Karpas-422 (cell line): ENCODE data around the gene PANK4. TPM values are rescaled to one million over a fixed set of nuclear protein-coding genes. Genes with fewer than 3 reads are reported as not detected.
"Not testable (repeated sequence)": the region's sequence is repeated elsewhere in the genome, so short reads cannot be mapped to it uniquely, and the experiment has no call there.

ENCODE experiments used
- DNase-seq: peaks from one replicate; pipeline ENCODE4 v3.0.0-alpha.2; 2015
- H2AFZ ChIP-seq: fragments of 200-600 bp; sonication (generic); 2 replicates; pipeline ENCODE4 v1.6.1; 2014; ENCODE audit warnings: antibody characterized with exemption, low read length, mixed read lengths
- H3K27ac ChIP-seq: fragments of 200-600 bp; sonication (generic); 2 replicates; pipeline ENCODE4 v1.5.1; 2014; ENCODE audit warnings: mild to moderate bottlenecking, low read length, moderate library complexity
- H3K27me3 ChIP-seq: fragments of 200-600 bp; sonication (generic); 2 replicates; pipeline ENCODE4 v1.6.1; 2014; ENCODE audit warnings: low read length, mixed read lengths
- H3K36me3 ChIP-seq: fragments of 200-600 bp; sonication (generic); 2 replicates; pipeline ENCODE4 v1.6.1; 2014; ENCODE audit warnings: low read length, mixed read lengths; ENCODE audit not compliant: insufficient read depth
- H3K4me1 ChIP-seq: fragments of 200-600 bp; sonication (generic); 2 replicates; pipeline ENCODE4 v1.6.1; 2014; ENCODE audit warnings: mild to moderate bottlenecking, low read length, mixed read lengths
- H3K4me2 ChIP-seq: fragments of 200-600 bp; sonication (generic); 2 replicates; pipeline ENCODE4 v1.6.1; 2014; ENCODE audit warnings: low read length, low read depth, mild to moderate bottlenecking; ENCODE audit not compliant: poor library complexity, severe bottlenecking
- H3K4me3 ChIP-seq: fragments of 200-600 bp; sonication (generic); 2 replicates; pipeline ENCODE4 v1.5.1; 2014; ENCODE audit warnings: mild to moderate bottlenecking, antibody characterized with exemption, low read length, mixed read lengths
- H3K79me2 ChIP-seq: fragments of 200-600 bp; sonication (generic); 2 replicates; pipeline ENCODE4 v1.6.1; 2014; ENCODE audit warnings: mild to moderate bottlenecking, low read length, mixed read lengths
- H3K9ac ChIP-seq: fragments of 200-600 bp; sonication (generic); 2 replicates; pipeline ENCODE4 v1.6.0; 2014; ENCODE audit warnings: low read length
- H3K9me2 ChIP-seq: fragments of 200-600 bp; sonication (generic), shearing (Covaris generic); replicated peaks from 2 replicates; pipeline ENCODE4 v1.6.0; 2014; ENCODE audit warnings: mild to moderate bottlenecking, low read length, moderate library complexity; ENCODE audit not compliant: insufficient read depth
- H3K9me3 ChIP-seq: fragments of 300-700, 200-600 bp; sonication (generic); 2 replicates; pipeline ENCODE4 v1.6.1; 2014; ENCODE audit warnings: low read length, mixed read lengths
- H4K20me1 ChIP-seq: fragments of 200-600 bp; sonication (generic); 2 replicates; pipeline ENCODE4 v1.6.1; 2014; ENCODE audit warnings: mild to moderate bottlenecking, antibody characterized with exemption, low read length, low read depth; ENCODE audit not compliant: insufficient read depth
- total RNA-seq: library from RNA; depleted of rRNA; stranded (reverse); fragments of >200 nt; shearing (Covaris generic); gene quantifications from 2 replicates; pipeline ENCODE4 v1.2.3, GENCODE V29; 2014; ENCODE audit warnings: low replicate concordance; rRNA removed

PANK4 gene
- 25.1 and 25.8 TPM in 2 replicates for total RNA-seq

DNA sequence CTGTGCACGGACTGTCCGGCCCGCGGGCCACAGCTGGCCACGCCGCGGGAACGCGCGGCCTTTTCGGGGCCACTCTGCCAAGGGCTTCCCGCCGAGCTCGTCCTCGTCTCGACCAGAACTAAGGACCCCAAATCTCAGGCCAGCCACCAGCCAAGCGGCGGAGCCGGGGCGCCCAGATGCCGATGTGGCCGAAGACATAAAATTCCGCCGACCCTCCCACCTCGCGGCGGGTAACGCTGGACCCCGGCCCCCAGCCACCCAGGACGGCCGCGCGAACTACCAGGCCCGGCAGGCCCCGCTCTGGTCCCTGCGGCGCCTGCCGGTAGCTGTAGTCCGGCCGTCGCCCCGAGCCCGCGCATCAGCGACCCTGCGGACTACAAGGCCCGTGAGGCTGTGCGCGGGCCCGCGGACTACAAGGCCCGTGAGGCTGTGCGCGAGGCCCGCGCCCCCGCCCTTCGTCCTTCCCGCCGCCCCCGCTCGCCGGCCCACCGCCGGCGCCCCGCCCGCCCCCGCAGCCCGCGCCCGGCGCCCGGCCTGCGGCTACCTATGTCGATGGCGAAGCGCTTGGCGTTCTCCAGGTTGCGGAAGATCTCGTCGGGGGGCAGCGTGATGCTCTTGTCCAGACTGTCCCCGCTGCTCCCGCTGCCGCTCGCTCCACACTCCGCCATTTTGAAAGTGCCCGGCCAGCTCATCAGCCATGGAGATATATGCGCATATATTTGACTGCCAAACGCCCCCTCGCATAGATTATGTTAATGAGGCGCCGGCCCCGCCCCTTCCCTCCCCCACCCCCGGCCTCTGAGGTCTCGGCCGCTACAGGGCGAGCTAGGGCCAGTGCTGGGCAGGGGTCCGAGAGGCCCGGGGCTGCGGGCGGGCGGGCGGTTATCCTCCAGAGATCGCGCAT, at the start of gene PANK4:
PANK4 (minus strand) TSS at position 677 of the 904 bp plus-strand sequence; CDS start at position 668, 9 bp downstream.
- H3K27me3 ChIP-seq: no peaks in the 10 kb centered on the region
- peaks cover 46% of the 10 kb centered on the region for H3K79me2 ChIP-seq
- H4K20me1 ChIP-seq: peaks cover 44% of the 10 kb centered on the region
- no peak within 1 kb of the TSS for H3K27ac ChIP-seq
- H3K36me3 ChIP-seq: no peaks in the 10 kb centered on the region
- no peaks in the 10 kb centered on the region for H3K9me2 ChIP-seq
- peak; percentile 96 for DNase-seq
- no peak within 1 kb of the TSS for H2AFZ ChIP-seq
- no peaks in the 10 kb centered on the region for H3K9me3 ChIP-seq
- H3K9ac ChIP-seq: peak within 1 kb of the TSS; percentile 95
- peak within 1 kb of the TSS; percentile 81 for H3K4me2 ChIP-seq
- H3K4me1 ChIP-seq: peaks cover 31% of the 10 kb centered on the region
- peak within 1 kb of the TSS; percentile 99 for H3K4me3 ChIP-seq

DNA sequence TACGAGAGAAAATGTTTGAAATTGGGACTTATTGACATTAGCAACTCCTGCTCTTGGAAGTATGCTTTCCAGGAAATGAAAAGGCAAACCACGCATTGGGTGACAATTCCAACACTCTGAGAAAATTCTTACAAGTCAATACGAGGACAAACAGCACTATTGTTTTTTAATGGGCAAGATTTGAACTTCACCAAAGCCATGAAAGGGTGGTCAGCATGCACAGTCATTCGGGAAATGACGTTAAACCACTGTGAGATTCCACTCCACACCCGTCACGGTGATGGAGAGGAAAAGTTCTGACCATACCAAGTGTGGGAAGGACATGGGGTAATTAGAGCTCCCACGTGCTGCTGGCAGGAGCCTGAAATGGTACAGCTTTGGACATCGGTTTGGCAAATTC, 48.0 kb upstream of the PANK4 start:
- DNase-seq: no peak
- Histone ChIP-seq H3K4me2 (no peak overlapping the region), H3K9me2 (no peaks in the 10 kb centered on the region), H3K79me2 (no peaks in the 10 kb centered on the region), H2AFZ (no peak overlapping the region), H4K20me1 (no peaks in the 10 kb centered on the region), H3K4me1 (peaks cover 8% of the 10 kb centered on the region), H3K36me3 (no peaks in the 10 kb centered on the region), H3K27me3 (no peaks in the 10 kb centered on the region), H3K9me3 (no peaks in the 10 kb centered on the region), H3K4me3 (no peak overlapping the region), H3K9ac (no peak overlapping the region), H3K27ac (no peak overlapping the region)

DNA sequence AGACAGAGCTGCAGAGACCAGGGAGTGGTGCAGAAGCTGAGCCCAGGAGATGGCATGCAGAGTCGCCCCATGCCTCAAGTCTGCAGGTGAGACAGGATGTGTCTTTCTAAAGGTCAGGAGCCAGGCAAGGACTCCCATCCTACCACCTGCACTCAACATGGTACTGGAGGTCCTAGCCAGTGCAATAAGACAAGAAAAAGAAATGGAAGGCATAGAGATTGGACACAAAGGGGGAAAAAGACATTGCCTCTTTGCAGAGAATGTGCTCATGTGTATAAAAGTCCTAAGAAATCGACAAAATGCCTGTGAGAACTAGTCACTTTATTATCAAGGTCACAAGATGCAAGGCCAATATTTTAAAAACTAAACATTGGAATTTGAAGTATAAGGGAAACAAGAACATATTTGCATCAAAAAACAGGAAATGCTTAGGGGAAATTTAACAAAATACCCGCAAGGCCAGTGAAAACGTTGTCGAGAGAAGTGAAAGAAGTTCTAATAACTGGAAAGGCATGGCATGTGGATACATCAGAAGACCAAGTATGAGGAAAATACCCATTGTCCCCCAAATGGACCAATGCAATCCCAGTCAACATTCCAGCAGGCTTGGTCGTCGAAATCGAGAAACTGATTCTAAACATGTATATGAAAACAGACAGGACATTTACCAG, 47.0 kb upstream of the PANK4 start:
- no peak for DNase-seq
- H3K27me3 ChIP-seq: no peaks in the 10 kb centered on the region
- H2AFZ ChIP-seq: no peak overlapping the region

DNA sequence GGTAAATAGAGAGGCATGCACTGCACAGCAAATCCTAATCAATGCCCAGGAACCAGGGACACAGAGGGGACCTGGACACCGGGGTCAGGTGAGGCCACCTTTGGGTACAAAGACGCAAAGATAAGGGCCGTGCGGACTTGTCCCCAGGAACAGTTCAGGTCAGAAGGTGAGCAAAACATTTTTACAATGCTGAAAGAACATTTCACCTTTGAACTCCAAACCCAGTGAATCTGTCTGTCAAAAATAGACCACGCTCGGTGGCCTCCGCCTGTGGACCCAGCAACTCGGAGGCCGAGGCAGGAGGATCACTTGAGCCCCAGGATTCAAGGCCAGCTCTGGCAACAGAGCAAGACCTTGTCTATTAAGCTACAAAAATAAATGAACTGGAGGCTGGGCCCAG, 45.0 kb upstream of the PANK4 start:
- Histone ChIP-seq H2AFZ (no peak overlapping the region), H3K9ac (no peak overlapping the region), H3K36me3 (no peaks in the 10 kb centered on the region), H3K4me3 (no peak overlapping the region), H4K20me1 (no peaks in the 10 kb centered on the region), H3K79me2 (no peaks in the 10 kb centered on the region), H3K27me3 (no peaks in the 10 kb centered on the region), H3K4me1 (peaks cover 5% of the 10 kb centered on the region), H3K27ac (no peak overlapping the region), H3K4me2 (no peak overlapping the region), H3K9me2 (no peaks in the 10 kb centered on the region), H3K9me3 (no peaks in the 10 kb centered on the region)
- DNase-seq: no peak

More for the DNA sequence above, 47.0 kb upstream of the PANK4 start:
- no peaks in the 10 kb centered on the region for H3K9me2 ChIP-seq
- H3K4me3 ChIP-seq: no peak overlapping the region
- H3K9ac ChIP-seq: no peak overlapping the region
- H3K36me3 ChIP-seq: no peaks in the 10 kb centered on the region
- no peak overlapping the region for H3K4me2 ChIP-seq
- no peaks in the 10 kb centered on the region for H3K79me2 ChIP-seq
- peaks cover 8% of the 10 kb centered on the region for H3K4me1 ChIP-seq
- H3K9me3 ChIP-seq: no peaks in the 10 kb centered on the region
- no peaks in the 10 kb centered on the region for H4K20me1 ChIP-seq
- H3K27ac ChIP-seq: no peak overlapping the region

DNA sequence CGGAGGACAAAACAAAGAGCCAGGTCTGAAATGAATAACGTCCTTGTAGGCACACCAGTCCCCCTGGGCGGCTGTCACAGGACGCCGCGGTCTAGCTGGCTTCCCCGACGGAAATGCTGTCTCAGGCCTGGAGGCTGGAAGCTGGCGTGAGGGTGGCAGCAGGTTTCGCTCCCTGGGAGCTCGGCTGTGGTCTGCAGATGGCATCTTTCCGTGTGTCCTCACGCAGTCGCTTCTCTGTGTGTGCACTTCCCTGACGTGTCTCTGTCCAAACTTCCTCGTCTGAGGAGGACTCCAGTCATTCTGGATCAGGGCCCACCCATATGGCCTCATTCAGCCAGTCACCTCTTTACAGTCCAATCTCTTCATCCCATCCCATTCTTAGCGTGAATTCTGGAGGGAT, 43.9 kb upstream of the PANK4 start:
- H3K9me2 ChIP-seq: no peaks in the 10 kb centered on the region
- no peak overlapping the region for H3K9ac ChIP-seq
- DNase-seq: no peak
- H3K4me2 ChIP-seq: no peak overlapping the region
- no peaks in the 10 kb centered on the region for H4K20me1 ChIP-seq
- no peaks in the 10 kb centered on the region for H3K79me2 ChIP-seq
- no peaks in the 10 kb centered on the region for H3K4me1 ChIP-seq
- H2AFZ ChIP-seq: no peak overlapping the region
- no peaks in the 10 kb centered on the region for H3K36me3 ChIP-seq
- H3K27ac ChIP-seq: no peak overlapping the region
- no peak overlapping the region for H3K4me3 ChIP-seq
- no peaks in the 10 kb centered on the region for H3K9me3 ChIP-seq
- H3K27me3 ChIP-seq: no peaks in the 10 kb centered on the region

DNA sequence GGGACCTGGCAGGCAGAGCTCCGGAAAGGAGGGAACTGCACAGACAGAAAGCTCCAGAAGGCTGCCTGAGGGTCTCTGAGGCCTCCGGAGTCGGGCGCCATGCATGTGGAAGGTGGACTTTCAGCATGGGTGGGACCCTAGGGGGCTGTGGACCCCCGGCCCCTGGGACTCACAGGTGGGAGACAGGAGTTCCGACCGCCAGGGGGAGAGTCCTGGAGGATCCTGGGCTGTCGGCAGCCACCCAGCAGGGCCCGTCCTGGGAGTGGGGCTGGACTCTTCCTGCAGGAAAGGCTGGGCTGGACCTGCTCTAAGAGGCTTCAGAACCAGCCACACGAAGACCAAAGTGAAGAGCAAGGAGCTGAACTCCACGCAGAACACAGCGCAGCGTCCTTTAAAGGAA, 43.3 kb upstream of the PANK4 start:
- not testable (repeated sequence) for H3K27me3 ChIP-seq, H3K9me2 ChIP-seq, H2AFZ ChIP-seq, H3K4me3 ChIP-seq, H3K9ac ChIP-seq, H4K20me1 ChIP-seq, H3K4me1 ChIP-seq, H3K36me3 ChIP-seq, H3K79me2 ChIP-seq, H3K4me2 ChIP-seq, H3K9me3 ChIP-seq, DNase-seq, H3K27ac ChIP-seq

DNA sequence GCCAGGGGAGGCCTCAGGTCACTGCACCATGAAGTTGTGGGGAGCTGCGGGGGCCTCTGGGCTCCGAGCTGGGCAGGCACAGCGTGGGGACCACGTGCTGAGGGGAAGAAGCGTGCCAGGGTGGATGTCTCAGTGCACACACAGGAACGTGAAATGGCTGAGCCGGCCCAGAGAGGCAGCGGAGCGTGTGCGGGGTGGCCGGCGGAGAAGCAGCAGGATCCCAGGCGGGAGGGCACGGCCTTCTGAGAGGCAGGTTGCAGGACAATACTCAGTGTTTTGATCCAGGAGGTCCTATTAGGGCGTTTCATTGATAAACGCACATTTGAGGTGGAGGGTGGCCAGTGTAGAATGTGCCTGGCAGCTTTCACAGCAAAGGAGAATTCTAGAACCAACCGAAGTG, 42.7 kb upstream of the PANK4 start:
- H3K9me2 ChIP-seq: no peaks in the 10 kb centered on the region
- H3K4me1 ChIP-seq: no peaks in the 10 kb centered on the region
- H3K36me3 ChIP-seq: no peaks in the 10 kb centered on the region
- H3K4me2 ChIP-seq: no peak overlapping the region
- DNase-seq: no peak
- no peaks in the 10 kb centered on the region for H4K20me1 ChIP-seq
- no peaks in the 10 kb centered on the region for H3K79me2 ChIP-seq
- H3K27me3 ChIP-seq: no peaks in the 10 kb centered on the region
- no peak overlapping the region for H2AFZ ChIP-seq
- H3K9me3 ChIP-seq: no peaks in the 10 kb centered on the region
- H3K9ac ChIP-seq: no peak overlapping the region
- H3K27ac ChIP-seq: no peak overlapping the region
- H3K4me3 ChIP-seq: no peak overlapping the region

DNA sequence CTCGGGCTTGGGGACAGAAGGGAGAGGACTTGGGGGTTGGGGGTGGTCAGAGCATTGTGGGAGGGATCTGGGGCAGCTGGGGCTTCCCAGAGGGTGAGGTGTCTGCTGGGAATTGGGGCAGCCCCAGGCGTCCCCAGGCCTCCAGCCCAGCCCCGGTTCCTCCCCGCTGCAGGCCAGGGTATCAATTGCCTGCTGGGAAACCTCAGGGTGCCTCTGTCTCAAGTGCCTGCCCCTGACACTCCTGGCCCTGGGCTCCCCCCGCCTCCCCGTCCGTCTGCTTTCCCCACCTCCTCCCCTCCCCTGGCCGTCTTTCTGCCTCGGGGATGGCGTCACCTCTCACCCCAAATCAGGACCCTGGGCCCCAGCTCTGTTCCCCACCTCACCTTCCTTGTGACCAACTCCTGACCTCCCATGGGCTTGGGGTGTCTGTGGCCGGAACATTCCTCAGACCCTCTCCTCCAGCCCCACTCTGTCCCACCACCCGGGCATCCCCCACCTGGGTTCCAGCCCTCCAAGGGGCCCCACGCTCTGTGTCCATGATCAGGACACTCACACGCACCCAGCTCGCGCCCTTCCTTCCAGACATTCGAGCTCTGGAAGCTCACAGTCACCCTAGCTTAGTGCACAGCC, 41.9 kb upstream of the PANK4 start:
- not testable (repeated sequence) for H3K9me3 ChIP-seq, DNase-seq

More for the DNA sequence above, 41.9 kb upstream of the PANK4 start:
- H3K9ac ChIP-seq, H2AFZ ChIP-seq, H3K79me2 ChIP-seq, H4K20me1 ChIP-seq, H3K4me1 ChIP-seq, H3K36me3 ChIP-seq, H3K4me2 ChIP-seq, H3K27ac ChIP-seq, H3K27me3 ChIP-seq, H3K9me2 ChIP-seq, H3K4me3 ChIP-seq: not testable (repeated sequence)
